HG03066 (cell line): ENCODE measurements around the gene INAVA.

Experiments
- ATAC-seq: cut with Tn5 transposase; IDR thresholded peaks from one replicate; pipeline ENCODE4 v1.9.1; 2021; ENCODE audit warnings: low read depth; ENCODE audit not compliant: unreplicated experiment

The INAVA gene, protein sequence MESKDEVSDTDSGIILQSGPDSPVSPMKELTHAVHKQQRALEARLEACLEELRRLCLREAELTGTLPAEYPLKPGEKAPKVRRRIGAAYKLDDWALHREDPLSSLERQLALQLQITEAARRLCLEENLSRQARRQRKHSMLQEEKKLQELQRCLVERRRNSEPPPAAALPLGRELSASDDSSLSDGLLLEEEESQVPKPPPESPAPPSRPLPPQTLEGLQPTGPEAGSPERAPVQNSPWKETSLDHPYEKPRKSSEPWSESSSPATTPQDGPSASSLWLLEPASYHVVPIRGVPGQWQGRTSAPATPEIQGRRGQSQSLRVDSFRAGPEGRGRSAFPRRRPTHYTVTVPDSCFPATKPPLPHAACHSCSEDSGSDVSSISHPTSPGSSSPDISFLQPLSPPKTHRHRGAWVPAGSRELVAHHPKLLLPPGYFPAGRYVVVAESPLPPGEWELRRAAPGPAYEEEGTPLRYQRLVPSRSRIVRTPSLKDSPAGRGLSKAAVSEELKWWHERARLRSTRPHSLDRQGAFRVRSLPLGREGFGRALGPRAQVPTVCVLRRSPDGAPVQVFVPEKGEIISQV

GRCh38 chr1:200894712-200895442 is at the start of gene INAVA:
INAVA (plus strand) TSS chr1:200894900; CDS start chr1:200898401, 3,501 bp downstream.
- ATAC-seq: no peak

- no peak for ATAC-seq
Observed at GRCh38 chr1:200845360-200845759, 49.3 kb upstream of the INAVA start.

DNA sequence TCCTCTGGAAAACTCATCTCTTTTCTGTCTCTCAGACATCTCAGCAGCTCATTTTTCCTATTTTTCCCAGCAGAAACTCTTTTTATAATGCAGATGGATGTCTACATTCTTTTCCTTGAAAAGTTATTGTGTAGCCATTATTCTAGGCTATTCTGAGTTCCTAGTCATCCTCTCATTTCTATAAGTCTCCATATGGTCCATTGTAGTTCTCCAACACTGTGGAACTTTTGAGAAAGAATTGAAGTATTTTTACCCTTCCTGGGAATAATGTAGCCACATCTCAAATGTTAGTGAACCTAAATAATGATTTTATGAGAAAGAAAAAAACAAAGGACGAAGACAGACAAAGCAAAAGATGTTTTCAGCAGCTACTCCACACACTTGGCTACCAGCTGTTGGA is 48.3 kb upstream of the INAVA start:
- ATAC-seq: no peak

DNA sequence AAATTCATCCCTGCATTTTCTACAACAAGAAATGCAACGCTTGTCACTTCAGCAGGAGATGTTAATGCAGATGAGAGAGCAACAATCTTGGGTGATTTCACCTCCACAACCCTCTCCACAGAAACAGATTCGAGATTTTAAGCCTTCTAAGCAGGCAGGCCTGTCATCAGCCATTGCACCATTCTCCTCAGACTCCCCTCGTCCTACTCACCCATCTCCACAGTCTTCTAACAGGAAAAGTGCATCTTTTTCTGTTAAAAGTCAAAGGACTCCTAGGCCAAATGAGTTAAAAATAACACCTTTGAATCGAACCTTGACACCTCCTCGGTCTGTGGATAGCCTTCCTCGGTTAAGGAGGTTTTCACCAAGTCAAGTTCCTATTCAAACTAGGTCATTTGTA is 45.3 kb upstream of the INAVA start:
- no peak for ATAC-seq

DNA sequence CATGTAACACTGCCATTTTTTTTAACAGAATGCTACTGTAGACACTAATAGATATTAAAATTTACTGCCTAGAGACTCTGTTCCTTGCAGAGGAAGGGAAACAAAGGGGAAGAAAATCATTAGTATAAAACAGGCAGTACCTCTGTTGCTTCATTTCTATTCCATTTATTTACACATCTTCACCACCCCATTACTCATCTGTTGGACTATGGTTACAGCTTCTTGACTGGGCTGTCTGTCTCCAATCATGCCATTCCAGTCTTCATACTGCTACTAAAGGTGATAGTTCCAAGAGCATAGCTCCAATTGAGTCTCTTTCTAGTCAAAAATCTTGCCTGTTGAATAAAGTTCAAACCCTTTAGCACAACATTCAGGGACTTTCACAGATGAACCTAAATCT is 44.1 kb upstream of the INAVA start:
- ATAC-seq: no peak

GRCh38 chr1:200856716-200857357 is 37.9 kb upstream of the INAVA start:
- ATAC-seq: no peak

DNA sequence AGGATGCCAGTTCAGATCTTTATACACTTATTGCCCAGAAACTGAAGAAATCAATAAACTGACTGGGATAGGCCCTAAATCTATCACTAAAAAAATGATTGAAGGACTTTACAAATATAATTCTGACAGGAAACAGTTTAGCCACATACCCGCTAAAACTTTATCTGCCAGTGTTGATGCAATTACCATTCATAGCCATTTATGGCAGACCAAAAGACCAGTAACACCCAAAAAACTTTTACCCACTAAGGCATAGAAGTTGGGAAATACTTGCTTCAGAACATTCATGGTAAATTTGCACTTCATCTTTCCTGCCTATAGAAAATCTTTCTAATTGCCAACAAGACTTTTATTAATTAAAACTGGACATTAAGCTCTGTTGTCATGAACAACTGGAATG is 36.9 kb upstream of the INAVA start:
- no peak for ATAC-seq

GRCh38 chr1:200861937-200862647 is 32.6 kb upstream of the INAVA start:
- ATAC-seq: no peak

DNA sequence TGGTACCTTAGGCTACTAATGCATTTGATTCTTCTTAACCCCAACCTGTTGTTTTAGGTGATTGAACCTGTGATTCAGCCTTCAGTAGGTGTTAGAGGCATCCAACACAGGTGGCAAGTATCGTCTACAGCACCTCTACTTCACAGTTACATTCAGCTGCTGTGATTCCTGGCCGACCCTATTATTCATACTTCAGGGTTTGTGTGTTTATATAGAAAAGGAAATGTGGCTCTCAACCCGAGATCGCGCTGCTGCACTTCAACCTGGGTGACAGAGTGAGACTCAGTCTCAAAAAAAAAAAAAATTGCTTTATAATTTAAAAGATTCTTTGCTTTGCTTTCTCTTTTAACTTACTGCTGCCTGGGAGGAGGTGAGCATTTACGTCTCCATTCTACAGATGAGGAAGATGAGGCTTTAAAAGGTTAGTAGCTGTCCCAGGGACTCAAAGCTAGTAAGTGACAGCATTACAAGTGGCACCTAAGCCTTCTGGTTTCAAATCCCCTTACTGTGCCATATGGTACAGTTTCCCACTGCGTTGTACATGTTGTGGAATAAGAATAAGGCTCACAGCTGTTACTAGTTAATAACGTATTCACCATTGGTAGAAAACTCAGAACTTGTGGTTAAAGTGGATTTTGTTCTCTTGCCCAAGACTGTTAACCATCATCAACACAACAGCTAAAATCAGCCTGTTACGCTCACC is 31.8 kb upstream of the INAVA start:
- no peak for ATAC-seq

- no peak for ATAC-seq
Observed at GRCh38 chr1:200866116-200866515, 28.6 kb upstream of the INAVA start.

DNA sequence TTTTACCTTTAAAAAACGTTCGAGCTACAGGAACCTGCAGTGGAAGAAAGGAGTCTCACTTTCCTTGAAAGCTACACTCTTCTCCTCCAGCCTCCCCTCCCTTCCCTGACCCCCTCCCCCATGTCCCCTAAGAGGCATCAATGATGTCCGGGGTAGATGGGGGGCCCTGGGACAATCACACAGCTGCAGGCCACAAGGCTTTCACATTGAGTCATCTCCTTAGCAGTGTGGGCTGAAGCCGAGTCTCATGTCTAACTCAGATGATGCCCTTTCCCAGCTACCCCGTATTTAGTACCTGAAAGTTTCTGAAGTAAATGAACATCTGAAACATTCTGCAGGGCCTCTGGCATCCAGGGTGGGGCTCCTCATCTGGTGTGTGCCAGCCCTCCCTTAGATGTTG is 28.2 kb upstream of the INAVA start:
- peak; percentile 87 for ATAC-seq

GRCh38 chr1:200867018-200867811 is 27.5 kb upstream of the INAVA start:
- ATAC-seq: peak; percentile 4

GRCh38 chr1:200869376-200869752 is 25.3 kb upstream of the INAVA start:
- no peak for ATAC-seq

DNA sequence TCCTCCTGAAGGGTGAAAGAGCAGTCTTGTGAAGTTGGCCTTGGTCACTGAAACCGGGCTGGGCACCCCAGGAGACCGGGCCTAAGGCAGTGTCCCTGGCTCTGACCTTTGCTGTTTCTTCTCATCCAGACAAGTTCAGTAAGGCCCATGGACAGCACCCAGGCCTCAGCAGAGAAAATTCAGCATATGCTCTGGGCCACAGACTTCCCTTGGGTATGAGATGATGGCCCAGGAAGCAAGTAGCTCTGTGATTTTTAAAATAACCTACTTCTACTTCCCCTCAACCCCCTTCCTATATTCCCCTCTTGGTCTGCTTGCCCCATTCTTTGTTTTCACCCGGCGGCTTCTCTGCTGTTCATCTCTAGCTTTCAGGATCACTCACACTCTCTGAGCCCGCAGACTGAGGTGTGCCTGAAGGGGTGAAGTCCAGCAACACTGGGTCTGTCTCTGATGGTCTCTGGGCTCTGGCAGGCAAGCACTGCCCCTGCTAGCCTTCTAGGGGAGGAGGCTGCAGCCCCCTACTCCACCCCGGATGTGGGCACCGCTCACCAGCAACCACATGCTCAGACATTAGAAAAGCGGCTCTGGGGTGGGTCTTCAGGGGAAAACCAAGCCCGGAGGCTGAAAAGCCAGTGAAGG is 24.8 kb upstream of the INAVA start:
- ATAC-seq: no peak

GRCh38 chr1:200872446-200873115 is 22.1 kb upstream of the INAVA start, which contains the start of gene GPR25:
GPR25 (plus strand) TSS chr1:200872981; CDS start chr1:200873038, 57 bp downstream.
- no peak for ATAC-seq

DNA sequence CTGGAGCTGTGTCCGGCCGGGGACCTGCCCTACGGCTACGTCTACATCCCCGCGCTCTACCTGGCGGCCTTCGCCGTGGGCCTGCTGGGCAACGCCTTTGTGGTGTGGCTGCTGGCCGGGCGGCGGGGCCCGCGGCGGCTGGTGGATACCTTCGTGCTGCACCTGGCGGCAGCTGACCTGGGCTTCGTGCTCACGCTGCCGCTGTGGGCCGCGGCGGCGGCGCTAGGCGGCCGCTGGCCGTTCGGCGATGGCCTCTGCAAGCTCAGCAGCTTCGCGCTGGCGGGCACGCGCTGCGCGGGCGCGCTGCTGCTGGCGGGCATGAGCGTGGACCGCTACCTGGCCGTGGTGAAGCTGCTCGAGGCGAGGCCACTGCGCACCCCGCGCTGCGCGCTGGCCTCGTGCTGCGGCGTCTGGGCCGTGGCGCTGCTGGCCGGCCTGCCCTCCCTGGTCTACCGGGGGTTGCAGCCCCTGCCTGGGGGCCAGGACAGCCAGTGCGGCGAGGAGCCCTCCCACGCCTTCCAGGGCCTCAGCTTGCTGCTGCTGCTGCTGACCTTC is 21.5 kb upstream of the INAVA start:
- no peak for ATAC-seq

DNA sequence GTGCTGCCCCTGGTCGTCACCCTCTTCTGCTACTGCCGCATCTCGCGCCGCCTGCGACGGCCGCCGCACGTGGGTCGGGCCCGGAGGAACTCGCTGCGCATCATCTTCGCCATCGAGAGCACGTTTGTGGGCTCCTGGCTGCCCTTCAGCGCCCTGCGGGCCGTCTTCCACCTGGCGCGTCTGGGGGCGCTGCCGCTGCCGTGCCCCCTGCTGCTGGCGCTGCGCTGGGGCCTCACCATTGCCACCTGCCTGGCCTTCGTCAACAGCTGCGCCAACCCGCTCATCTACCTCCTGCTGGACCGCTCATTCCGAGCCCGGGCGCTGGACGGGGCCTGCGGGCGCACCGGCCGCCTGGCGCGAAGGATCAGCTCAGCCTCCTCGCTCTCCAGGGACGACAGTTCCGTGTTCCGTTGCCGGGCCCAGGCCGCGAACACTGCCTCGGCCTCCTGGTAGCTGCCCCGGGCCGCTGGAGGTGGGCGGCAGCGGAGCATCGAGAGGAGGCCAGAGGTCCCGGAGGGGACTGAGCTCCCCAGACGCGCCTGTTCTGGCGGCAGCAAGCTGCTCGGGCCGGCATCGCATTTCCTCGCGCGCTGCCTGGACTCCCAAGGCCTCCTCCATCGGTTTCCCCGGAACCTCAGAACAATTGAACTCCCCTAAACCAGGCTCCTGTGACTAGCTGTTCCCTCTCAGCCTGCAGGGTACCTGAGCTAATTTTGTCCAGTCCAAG is 20.9 kb upstream of the INAVA start:
- no peak for ATAC-seq
